IMR-90 (cell line): ENCODE data around the gene EXD2. TPM values are rescaled to one million over a fixed set of nuclear protein-coding genes. Genes with fewer than 3 reads are reported as not detected.

Experiments
- ATAC-seq: fragments of 200-7000 bp; cut with Tn5 transposase; 2 replicates; pipeline ENCODE4 v1.9.1; 2020; ENCODE audit warnings: low read depth, mild to moderate bottlenecking, moderate library complexity
- BruUV-seq: library from RNA; stranded (reverse); fragments of 400-500 nt; replicated peaks from 2 replicates; lab custom pipeline; 2021; lab: Mats Ljungman, UMichigan
- CTCF ChIA-PET: fragments of 300-600 bp; formaldehyde crosslinking; extraction: SDS; loops from one replicate; lab custom pipeline; 2021; ENCODE audit warnings: antibody characterized with exemption; lab: Yijun Ruan, JAX
- POLR2A ChIA-PET: fragments of 300-600 bp; sonication (Branson Sonifier 250); formaldehyde crosslinking; loops from one replicate; lab custom pipeline; 2022; ENCODE audit warnings: antibody characterized with exemption; ENCODE audit not compliant: unreplicated experiment; lab: Charles Lee
- DNase-seq: peaks from one replicate; pipeline ENCODE4 v3.0.0; 2013
- H2AFZ ChIP-seq: replicated peaks from 2 replicates; pipeline ENCODE3; 2013; ENCODE audit warnings: low read length, mild to moderate bottlenecking; ENCODE audit not compliant: poor library complexity
- H2AK5ac ChIP-seq: 2 replicates; pipeline ENCODE4 v1.6.1; 2013; ENCODE audit warnings: low read depth, low read length, inconsistent platforms
- H2AK9ac ChIP-seq: replicated peaks from 2 replicates; pipeline ENCODE3; 2013; ENCODE audit warnings: mild to moderate bottlenecking, low read depth, low read length, moderate library complexity; ENCODE audit not compliant: poor library complexity
- H2BK120ac ChIP-seq: 2 replicates; pipeline ENCODE4 v1.6.1; 2013; ENCODE audit warnings: low read depth, low read length, inconsistent platforms
- H2BK15ac ChIP-seq: 3 replicates; pipeline ENCODE4 v1.6.1; 2013; ENCODE audit warnings: low read depth, low read length, inconsistent platforms
- H2BK20ac ChIP-seq: 2 replicates; pipeline ENCODE4 v1.6.1; 2013; ENCODE audit warnings: low read depth, mild to moderate bottlenecking, inconsistent platforms, low read length, moderate library complexity
- H2BK5ac ChIP-seq: 2 replicates; pipeline ENCODE4 v1.6.1; 2013; ENCODE audit warnings: mild to moderate bottlenecking, low read depth, low read length, inconsistent platforms; ENCODE audit not compliant: poor library complexity, severe bottlenecking
- H3K14ac ChIP-seq: replicated peaks from 2 replicates; pipeline ENCODE4 v1.6.1; 2013; ENCODE audit warnings: low read depth, low read length, inconsistent platforms
- H3K18ac ChIP-seq: 2 replicates; pipeline ENCODE4 v1.6.1; 2013; ENCODE audit warnings: low read depth, low read length, control low read depth
- H3K23ac ChIP-seq: 2 replicates; pipeline ENCODE4 v1.6.1; 2013; ENCODE audit warnings: low read depth, low read length, inconsistent platforms
- H3K27ac ChIP-seq: 2 replicates; pipeline ENCODE4 v1.5.1; 2013; ENCODE audit warnings: mild to moderate bottlenecking, control low read depth, low read length; ENCODE audit not compliant: insufficient read depth
- H3K27me3 ChIP-seq: 2 replicates; pipeline ENCODE4 v1.6.1; 2013; ENCODE audit warnings: low read length; ENCODE audit not compliant: control insufficient read depth, insufficient read depth
- H3K36me3 ChIP-seq: 2 replicates; pipeline ENCODE4 v1.6.1; 2013; ENCODE audit warnings: low read length, mixed read lengths; ENCODE audit not compliant: control insufficient read depth, insufficient read depth
- H3K4ac ChIP-seq: 2 replicates; pipeline ENCODE4 v1.6.1; 2013; ENCODE audit warnings: low read depth, low read length, inconsistent platforms
- H3K4me1 ChIP-seq: 2 replicates; pipeline ENCODE4 v1.6.1; 2013; ENCODE audit warnings: low read length, mixed read lengths; ENCODE audit not compliant: control insufficient read depth, insufficient read depth
- H3K4me2 ChIP-seq: 2 replicates; pipeline ENCODE4 v1.6.1; 2013; ENCODE audit warnings: low read depth, mild to moderate bottlenecking, control low read depth, low read length, moderate library complexity
- H3K4me3 ChIP-seq: 2 replicates; pipeline ENCODE4 v1.5.1; 2013; ENCODE audit warnings: low read depth, mild to moderate bottlenecking, control low read depth, low read length, moderate library complexity; ENCODE audit not compliant: insufficient read depth
- H3K56ac ChIP-seq: 2 replicates; pipeline ENCODE4 v1.6.1; 2013; ENCODE audit warnings: low read length, inconsistent platforms; ENCODE audit not compliant: insufficient read depth; ENCODE audit errors: extremely low read depth
- H3K79me1 ChIP-seq, 2 experiments: 2 replicates each; pipeline ENCODE4 v1.6.1; 2013; ENCODE audit warnings: low read length in 2 of 2, inconsistent platforms in 1 of 2, low read depth in 1 of 2
- H3K9ac ChIP-seq: 2 replicates; pipeline ENCODE4 v1.6.1; 2013; ENCODE audit warnings: low read depth, low read length, control low read depth
- H3K9me1 ChIP-seq: 2 replicates; pipeline ENCODE4 v1.6.1; 2013; ENCODE audit warnings: low read length, inconsistent platforms; ENCODE audit not compliant: insufficient read depth
- H3K9me3 ChIP-seq: 2 replicates; pipeline ENCODE4 v1.6.1; 2013; ENCODE audit warnings: low read length; ENCODE audit not compliant: control insufficient read depth, insufficient read depth
- H4K20me1 ChIP-seq: 2 replicates; pipeline ENCODE4 v1.6.1; 2013; ENCODE audit warnings: low read length, inconsistent platforms; ENCODE audit not compliant: insufficient read depth
- H4K5ac ChIP-seq: 2 replicates; pipeline ENCODE4 v1.6.1; 2013; ENCODE audit warnings: mild to moderate bottlenecking, low read depth, low read length, control low read depth
- H4K8ac ChIP-seq, 2 experiments: 2 replicates each; pipeline ENCODE4 v1.6.1; 2013; ENCODE audit warnings: low read depth in 2 of 2, low read length in 2 of 2, control low read depth in 1 of 2, inconsistent platforms in 1 of 2
- H4K91ac ChIP-seq: 2 replicates; pipeline ENCODE4 v1.6.1; 2013; ENCODE audit warnings: low read depth, low read length, inconsistent platforms; ENCODE audit not compliant: insufficient read depth
- BHLHE40 ChIP-seq: fragments of 150-350 bp; IDR thresholded peaks from 2 replicates; pipeline ENCODE4 v1.6.1; 2016; ENCODE audit warnings: mild to moderate bottlenecking, low read depth, low read length
- CEBPB ChIP-seq: IDR thresholded peaks from 2 replicates; pipeline ENCODE4 v1.6.1; 2012; ENCODE audit warnings: low read depth, low read length, improper control_type of control experiment
- CHD1 ChIP-seq: IDR thresholded peaks from 2 replicates; pipeline ENCODE4 v1.6.1; 2012; ENCODE audit warnings: low read depth, low read length, improper control_type of control experiment
- FOS ChIP-seq: fragments of 150-350 bp; IDR thresholded peaks from 2 replicates; pipeline ENCODE4 v1.6.1; 2016; ENCODE audit warnings: low read depth, low read length
- MAFK ChIP-seq: IDR thresholded peaks from 2 replicates; pipeline ENCODE4 v1.6.1; 2012; ENCODE audit warnings: low read depth, low read length, improper control_type of control experiment
- MAZ ChIP-seq: IDR thresholded peaks from 2 replicates; pipeline ENCODE4 v1.6.1; 2012; ENCODE audit warnings: low read depth, mild to moderate bottlenecking, low read length, improper control_type of control experiment, moderate library complexity, borderline replicate concordance
- NFE2L2 ChIP-seq: fragments of 150-350 bp; IDR thresholded peaks from 2 replicates; pipeline ENCODE4 v1.6.1; 2016; ENCODE audit warnings: low read depth, mild to moderate bottlenecking, low read length
- POLR2A ChIP-seq: IDR thresholded peaks from 2 replicates; pipeline ENCODE4 v1.6.1; 2012; ENCODE audit warnings: mild to moderate bottlenecking, low read depth, low read length
- RAD21 ChIP-seq: IDR thresholded peaks from 2 replicates; pipeline ENCODE4 v1.6.1; 2012; ENCODE audit warnings: low read length, improper control_type of control experiment
- RCOR1 ChIP-seq: IDR thresholded peaks from 2 replicates; pipeline ENCODE4 v1.6.1; 2012; ENCODE audit warnings: mild to moderate bottlenecking, low read length, improper control_type of control experiment; ENCODE audit not compliant: insufficient replicate concordance
- RFX5 ChIP-seq: IDR thresholded peaks from 2 replicates; pipeline ENCODE4 v1.8.0; 2012; ENCODE audit warnings: low read depth, mild to moderate bottlenecking, low read length, moderate library complexity
- WGBS, 2 experiments: methylation state at CpG; one replicate each; pipeline versions ENCODE4 v1.1.5 to v1.1.7; 2013; ENCODE audit warnings: missing lambda C conversion rate in 2 of 2; ENCODE audit not compliant: insufficient read length in 1 of 2; ENCODE audit errors: extremely low coverage in 2 of 2; 5-methylcytosine and 5-hydroxymethylcytosine counted together
- dilution Hi-C: fragments of 300-500 bp; cut with HindIII; formaldehyde crosslinking; loops from one replicate; pipeline ENCODE4 v1.14.3; 2018; ENCODE audit warnings: low sequenced_read_pairs; ENCODE audit not compliant: unreplicated experiment
- in situ Hi-C: fragments of 300-500 bp; cut with MboI; formaldehyde crosslinking; loops from 3 replicates; pipeline ENCODE4 v1.14.3; 2019; ENCODE audit warnings: low sequenced_read_pairs, inconsistent platforms, mixed read lengths
- intact Hi-C: fragments of 100-400 bp; cut with micrococcal nuclease; formaldehyde crosslinking; loops from 2 replicates; pipeline ENCODE4 v1.10.0; 2022
- polyA plus RNA-seq, 3 experiments: library from polyadenylated mRNA; depleted of rRNA; stranded (reverse); fragments of >200 nt; gene quantifications; 2 replicates each; pipeline ENCODE4 v1.2.3, GENCODE V29; 2012; ENCODE audit warnings: low replicate concordance in 1 of 3
- total RNA-seq: library from RNA; depleted of rRNA; stranded (reverse); fragments of >200 nt; gene quantifications from 2 replicates; pipeline ENCODE4 v1.2.3, GENCODE V29; 2012
- TF ChIP-seq, protein P1 (sequence below): fragments of 150-350 bp; IDR thresholded peaks from 2 replicates; pipeline ENCODE4 v1.6.1; 2016; ENCODE audit warnings: low read depth, mild to moderate bottlenecking, low read length, moderate library complexity, borderline replicate concordance
- TF ChIP-seq, protein P2 (sequence below): conservative IDR thresholded peaks from 2 replicates; pipeline ENCODE4 v1.5.1; 2012; ENCODE audit warnings: mild to moderate bottlenecking, low read depth, low read length, improper control_type of control experiment
- TF ChIP-seq, protein P3 (sequence below): fragments of 150-350 bp; IDR thresholded peaks from 2 replicates; pipeline ENCODE4 v1.6.1; 2017; ENCODE audit warnings: mild to moderate bottlenecking, antibody characterized with exemption, low read length, low read depth

The EXD2 gene
- total and polyA plus RNA-seq, 2 of the 4 experiments (the other 2 are of a cell fraction): 11.0 to 13.3 TPM

DNA sequence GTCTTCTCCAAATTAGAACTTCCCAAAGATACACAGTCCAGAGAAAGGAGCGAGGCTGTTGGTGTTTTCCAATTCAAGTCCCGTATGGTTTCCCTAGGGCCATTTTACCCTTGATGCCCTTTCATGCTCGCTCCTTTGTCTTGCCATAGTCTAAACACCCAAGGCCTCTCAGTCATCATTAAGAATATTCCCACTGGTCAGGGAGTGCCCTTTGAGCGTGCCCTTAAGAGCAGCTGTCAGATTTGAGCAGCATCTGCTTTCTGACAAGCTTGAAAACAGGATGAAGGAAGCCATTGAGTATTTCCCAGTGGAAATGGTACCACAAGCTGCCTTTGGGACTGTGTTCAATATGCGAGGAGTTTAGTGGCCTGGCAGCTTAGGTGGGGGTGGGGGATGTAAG, 58.3 kb downstream of the EXD2 start (continued):
- TF ChIP-seq RFX5 (no peak), POLR2A (no peak), FOS (no peak), MAFK (no peak)
- TF ChIP-seq, protein P1, sequence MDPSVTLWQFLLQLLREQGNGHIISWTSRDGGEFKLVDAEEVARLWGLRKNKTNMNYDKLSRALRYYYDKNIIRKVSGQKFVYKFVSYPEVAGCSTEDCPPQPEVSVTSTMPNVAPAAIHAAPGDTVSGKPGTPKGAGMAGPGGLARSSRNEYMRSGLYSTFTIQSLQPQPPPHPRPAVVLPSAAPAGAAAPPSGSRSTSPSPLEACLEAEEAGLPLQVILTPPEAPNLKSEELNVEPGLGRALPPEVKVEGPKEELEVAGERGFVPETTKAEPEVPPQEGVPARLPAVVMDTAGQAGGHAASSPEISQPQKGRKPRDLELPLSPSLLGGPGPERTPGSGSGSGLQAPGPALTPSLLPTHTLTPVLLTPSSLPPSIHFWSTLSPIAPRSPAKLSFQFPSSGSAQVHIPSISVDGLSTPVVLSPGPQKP: no peak

DNA sequence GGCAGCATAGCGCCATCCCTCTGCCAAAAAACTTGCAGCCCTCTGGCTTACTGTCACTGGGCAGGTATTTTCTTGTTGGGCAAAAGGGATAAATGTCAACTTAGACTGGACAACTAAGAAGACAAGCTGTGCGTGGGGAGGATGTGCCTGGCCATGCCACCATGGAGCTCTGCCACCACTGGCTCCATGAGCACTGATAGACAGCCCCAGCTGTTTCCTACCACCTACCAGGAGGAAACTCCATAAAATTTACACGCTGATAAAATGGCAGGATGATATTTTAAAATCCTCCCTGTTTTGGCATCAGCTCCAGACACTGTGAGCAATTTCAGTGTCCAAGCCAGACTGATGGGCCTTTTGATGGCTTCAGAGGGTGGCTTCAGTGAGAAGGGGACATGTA, 61.6 kb downstream of the EXD2 start:
- H3K9ac ChIP-seq: no peak overlapping the region
- intact Hi-C loops (no loop called here), dilution Hi-C loops (no loop called here), in situ Hi-C loops (loop anchor here (5.0 to 25.0 kb wide), 3 partner anchors 104 to 484 kb away; no protein-coding TSS in a partner anchor)
- no peak overlapping the region for H3K4ac ChIP-seq
- no peak overlapping the region for H3K4me3 ChIP-seq
- no peak overlapping the region for H3K18ac ChIP-seq
- no peak overlapping the region for H2AK5ac ChIP-seq
- H2BK120ac ChIP-seq: no peak overlapping the region
- WGBS, 2 experiments: no CpG with 5 or more reads among the region's 3 CpGs
- no peak overlapping the region for H4K91ac ChIP-seq
- H3K56ac ChIP-seq: no peak overlapping the region
- no peak overlapping the region for H3K14ac ChIP-seq
- H3K9me1 ChIP-seq: no peaks in the 10 kb centered on the region
- BruUV-seq: no TSS peak
- ATAC-seq (no peak), DNase-seq (no peak)
- peaks cover 49% of the 10 kb centered on the region for H3K27me3 ChIP-seq
- no peaks in the 10 kb centered on the region for H3K36me3 ChIP-seq
- H2AFZ ChIP-seq: no peak overlapping the region
- POLR2A ChIA-PET: no interaction called here
- no peak overlapping the region for H4K5ac ChIP-seq
- H2BK20ac ChIP-seq: no peak overlapping the region
- CTCF ChIA-PET: interaction anchor here (0.6 kb wide), 1 partner anchor 63 kb away, joined by 3 read pairs; no protein-coding TSS in a partner anchor
- H3K23ac ChIP-seq: no peak overlapping the region
- no peak overlapping the region for H3K4me2 ChIP-seq
- H2BK15ac ChIP-seq: no peak overlapping the region
- H3K9me3 ChIP-seq: no peaks in the 10 kb centered on the region
- peaks cover 2% of the 10 kb centered on the region; the same call in 1 of the 2 replicates for H3K4me1 ChIP-seq
- H3K79me1 ChIP-seq: no peaks in the 10 kb centered on the region
- H2AK9ac ChIP-seq: no peak overlapping the region
- TF ChIP-seq FOS (no peak), BHLHE40 (no peak), CEBPB (no peak), CHD1 (no peak), RCOR1 (no peak), NFE2L2 (no peak), RFX5 (no peak), POLR2A (no peak), RAD21 (no peak), MAZ (no peak), MAFK (no peak)
- TF ChIP-seq, protein P2, sequence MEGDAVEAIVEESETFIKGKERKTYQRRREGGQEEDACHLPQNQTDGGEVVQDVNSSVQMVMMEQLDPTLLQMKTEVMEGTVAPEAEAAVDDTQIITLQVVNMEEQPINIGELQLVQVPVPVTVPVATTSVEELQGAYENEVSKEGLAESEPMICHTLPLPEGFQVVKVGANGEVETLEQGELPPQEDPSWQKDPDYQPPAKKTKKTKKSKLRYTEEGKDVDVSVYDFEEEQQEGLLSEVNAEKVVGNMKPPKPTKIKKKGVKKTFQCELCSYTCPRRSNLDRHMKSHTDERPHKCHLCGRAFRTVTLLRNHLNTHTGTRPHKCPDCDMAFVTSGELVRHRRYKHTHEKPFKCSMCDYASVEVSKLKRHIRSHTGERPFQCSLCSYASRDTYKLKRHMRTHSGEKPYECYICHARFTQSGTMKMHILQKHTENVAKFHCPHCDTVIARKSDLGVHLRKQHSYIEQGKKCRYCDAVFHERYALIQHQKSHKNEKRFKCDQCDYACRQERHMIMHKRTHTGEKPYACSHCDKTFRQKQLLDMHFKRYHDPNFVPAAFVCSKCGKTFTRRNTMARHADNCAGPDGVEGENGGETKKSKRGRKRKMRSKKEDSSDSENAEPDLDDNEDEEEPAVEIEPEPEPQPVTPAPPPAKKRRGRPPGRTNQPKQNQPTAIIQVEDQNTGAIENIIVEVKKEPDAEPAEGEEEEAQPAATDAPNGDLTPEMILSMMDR: no peak
- TF ChIP-seq, protein P3, sequence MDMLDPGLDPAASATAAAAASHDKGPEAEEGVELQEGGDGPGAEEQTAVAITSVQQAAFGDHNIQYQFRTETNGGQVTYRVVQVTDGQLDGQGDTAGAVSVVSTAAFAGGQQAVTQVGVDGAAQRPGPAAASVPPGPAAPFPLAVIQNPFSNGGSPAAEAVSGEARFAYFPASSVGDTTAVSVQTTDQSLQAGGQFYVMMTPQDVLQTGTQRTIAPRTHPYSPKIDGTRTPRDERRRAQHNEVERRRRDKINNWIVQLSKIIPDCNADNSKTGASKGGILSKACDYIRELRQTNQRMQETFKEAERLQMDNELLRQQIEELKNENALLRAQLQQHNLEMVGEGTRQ: no peak
- H2BK5ac ChIP-seq: no peak overlapping the region
- no peaks in the 10 kb centered on the region for H4K20me1 ChIP-seq
- no peak overlapping the region for H4K8ac ChIP-seq
- no peak overlapping the region for H3K27ac ChIP-seq
